ENCODE measurements around the gene MAPK8IP3. TPM values are rescaled to one million over a fixed set of nuclear protein-coding genes. Genes with fewer than 3 reads are reported as not detected.

MAPK8IP3 gene
- total RNA-seq, 2 experiments from 2014 or later: 101 to 108 TPM

DNA sequence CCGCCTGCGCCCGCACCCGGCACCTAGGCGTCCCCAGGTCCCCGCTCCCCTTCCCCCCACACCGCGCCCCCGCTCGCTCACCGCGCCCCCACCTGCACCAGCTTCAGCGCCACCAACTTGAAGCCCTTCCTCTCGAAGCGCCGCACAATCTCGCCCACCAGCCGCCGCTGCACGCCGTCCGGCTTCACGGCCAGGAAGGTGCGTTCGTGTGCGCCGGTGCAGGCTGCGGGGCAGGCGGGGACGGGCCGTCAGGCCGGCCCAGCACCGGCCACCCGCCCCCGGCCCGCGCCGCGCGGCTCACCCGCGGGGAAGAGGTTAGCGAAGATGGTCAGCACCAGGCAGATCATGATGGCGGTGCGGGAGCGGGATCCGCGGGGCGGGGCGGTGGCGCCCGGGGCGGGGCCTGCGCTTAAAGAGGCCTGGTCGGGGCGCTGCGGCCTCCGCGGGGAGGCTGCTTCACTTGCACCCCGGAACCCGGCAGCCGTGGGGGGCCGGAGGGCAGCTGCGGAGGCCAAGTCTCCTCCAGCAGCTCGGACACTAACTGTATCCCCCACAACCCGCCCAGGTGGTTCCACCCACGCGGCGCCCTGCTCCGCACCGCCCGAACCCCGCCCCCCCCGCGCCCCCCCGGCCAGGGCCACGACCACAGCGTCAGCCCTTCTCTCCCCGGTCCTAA lies 65.3 kb downstream of the MAPK8IP3 start, which contains the start of gene NME3:
Gene NME3, minus strand, starts transcription at position 356 of the 676 bp plus-strand sequence. Its CDS starts 9 bp downstream, at position 347.
- H3K4me3 Mint-ChIP-seq: peak within 1 kb of the TSS; percentile 86
- no peaks in the 10 kb centered on the region for H3K27me3 Mint-ChIP-seq
- H3K36me3 Mint-ChIP-seq (ENCODE audit: low read depth): peaks cover 16% of the 10 kb centered on the region
- H3K27ac Mint-ChIP-seq: peak within 1 kb of the TSS; percentile 93
- H3K4me1 Mint-ChIP-seq: peaks cover 13% of the 10 kb centered on the region
- CTCF ChIA-PET: interaction anchor here (1.0 to 2.4 kb wide), 3 partner anchors 11 to 233 kb away, joined by 3 to 14 read pairs (median 3); partner anchors contain the start of genes NUBP2 and SPSB3
- peak; percentile 76 for DNase-seq
- no peaks in the 10 kb centered on the region for H3K9me3 Mint-ChIP-seq
- POLR2A ChIA-PET: no interaction called here

DNA sequence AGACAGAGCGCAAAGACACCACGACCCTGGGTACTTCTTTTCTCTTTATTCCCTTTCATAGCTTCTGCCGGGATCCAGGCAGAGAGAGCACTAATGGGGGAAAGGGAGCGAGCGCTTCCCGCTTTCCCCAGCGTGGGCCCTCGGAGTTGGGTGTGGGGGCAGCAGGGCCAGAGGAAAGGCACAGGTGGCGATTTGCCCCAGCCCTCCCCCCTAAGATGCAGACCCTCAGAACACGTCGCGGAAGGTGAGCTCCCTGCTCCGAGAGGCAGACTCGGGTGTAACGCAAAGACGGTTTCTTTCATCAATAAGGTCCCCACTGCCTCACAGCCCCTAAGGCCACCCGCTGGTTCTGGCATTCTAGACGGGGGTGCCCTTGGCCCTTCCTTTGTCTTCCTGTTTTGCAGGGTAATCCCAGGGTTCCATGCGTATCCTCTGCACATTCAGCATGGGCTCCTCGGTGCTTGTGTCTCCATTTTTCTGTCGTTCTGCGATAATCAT lies 65.9 kb downstream of the MAPK8IP3 start:
- no peaks in the 10 kb centered on the region for H3K9me3 Mint-ChIP-seq
- DNase-seq: no peak
- H3K27ac Mint-ChIP-seq: peak overlapping the region; percentile 93
- H3K36me3 Mint-ChIP-seq (ENCODE audit: low read depth): peaks cover 19% of the 10 kb centered on the region
- H3K27me3 Mint-ChIP-seq: no peaks in the 10 kb centered on the region
- H3K4me1 Mint-ChIP-seq: peaks cover 13% of the 10 kb centered on the region
- peak overlapping the region; percentile 86 for H3K4me3 Mint-ChIP-seq
- POLR2A ChIA-PET: interaction anchor here (1.4 kb wide), 1 partner anchor 11 kb away, joined by 6 read pairs; the partner anchor contains the start of genes NUBP2 and SPSB3
- CTCF ChIA-PET: interaction anchor here (1.0 to 2.4 kb wide), 2 partner anchors 11 to 476 kb away, joined by 3 to 14 read pairs; partner anchors contain the start of genes NUBP2 and SPSB3

GRCh38 chr16:1772362-1772907 lies 66.4 kb downstream of the MAPK8IP3 start, which contains the start of gene EME2:
Gene EME2, plus strand, starts transcription at chr16:1772810. Its CDS starts 418 bp downstream, at chr16:1773228.
- Mint-ChIP-seq H3K27ac (peak within 1 kb of the TSS; percentile 96), H3K4me1 (peaks cover 13% of the 10 kb centered on the region), H3K4me3 (peak within 1 kb of the TSS; percentile 86), H3K9me3 (no peaks in the 10 kb centered on the region), H3K36me3 (ENCODE audit: low read depth) (peaks cover 19% of the 10 kb centered on the region), H3K27me3 (no peaks in the 10 kb centered on the region)
- POLR2A ChIA-PET: interaction anchor here (1.4 kb wide), 1 partner anchor 10 kb away, joined by 6 read pairs; the partner anchor contains the start of genes NUBP2 and SPSB3
- peak; percentile 59 for DNase-seq
- CTCF ChIA-PET: interaction anchor here (1.0 to 2.4 kb wide), 3 partner anchors 10 to 475 kb away, joined by 3 to 14 read pairs (median 8); partner anchors contain the start of genes MAPK8IP3, NUBP2 and SPSB3

- no peaks in the 10 kb centered on the region for H3K9me3 Mint-ChIP-seq
- H3K27ac Mint-ChIP-seq: peak within 1 kb of the TSS; percentile 96
- peak within 1 kb of the TSS; percentile 86 for H3K4me3 Mint-ChIP-seq
- peaks cover 15% of the 10 kb centered on the region for H3K36me3 Mint-ChIP-seq (ENCODE audit: low read depth)
- DNase-seq: peak; percentile 81
- ChIA-PET POLR2A (interaction anchor here (1.4 kb wide), 1 partner anchor 9 kb away, joined by 6 read pairs; the partner anchor contains the start of genes NUBP2 and SPSB3), CTCF (interaction anchor here (0.9 to 2.4 kb wide), 6 partner anchors 9 to 474 kb away, joined by 3 to 14 read pairs (median 4); partner anchors contain the start of genes MAPK8IP3, NUBP2 and SPSB3)
- no peaks in the 10 kb centered on the region for H3K27me3 Mint-ChIP-seq
- peaks cover 13% of the 10 kb centered on the region for H3K4me1 Mint-ChIP-seq
Observed at GRCh38 chr16:1772908-1773702, 67.1 kb downstream of the MAPK8IP3 start, which contains the start of gene MRPS34. Gene MRPS34, minus strand, starts transcription at chr16:1773134. Its CDS starts 15 bp downstream, at chr16:1773119.

GRCh38 chr16:1773703-1774447 lies 67.9 kb downstream of the MAPK8IP3 start:
- DNase-seq: peak; percentile 29
- H3K27ac Mint-ChIP-seq: peak overlapping the region; percentile 81
- H3K4me3 Mint-ChIP-seq: peak overlapping the region; percentile 86
- peaks cover 13% of the 10 kb centered on the region for H3K4me1 Mint-ChIP-seq
- H3K27me3 Mint-ChIP-seq: no peaks in the 10 kb centered on the region
- POLR2A ChIA-PET: interaction anchor here (1.2 kb wide), 1 partner anchor 9 kb away, joined by 5 read pairs; the partner anchor contains the start of genes NUBP2 and SPSB3
- CTCF ChIA-PET: interaction anchor here (0.6 to 1.7 kb wide), 7 partner anchors 9 to 162 kb away, joined by 3 to 6 read pairs (median 3); partner anchors contain the start of genes MAPK8IP3, NUBP2 and SPSB3
- H3K36me3 Mint-ChIP-seq (ENCODE audit: low read depth): peaks cover 14% of the 10 kb centered on the region
- no peaks in the 10 kb centered on the region for H3K9me3 Mint-ChIP-seq

- peaks cover 13% of the 10 kb centered on the region for H3K4me1 Mint-ChIP-seq
- peaks cover 14% of the 10 kb centered on the region for H3K36me3 Mint-ChIP-seq (ENCODE audit: low read depth)
- ChIA-PET CTCF (interaction anchor here (0.7 to 1.7 kb wide), 5 partner anchors 9 to 74 kb away, joined by 3 to 6 read pairs (median 4); partner anchors contain the start of genes MAPK8IP3, NUBP2 and SPSB3), POLR2A (interaction anchor here (1.2 kb wide), 1 partner anchor 8 kb away, joined by 5 read pairs; the partner anchor contains the start of genes NUBP2 and SPSB3)
- no peak for DNase-seq
- H3K4me3 Mint-ChIP-seq: peak overlapping the region; percentile 86
- no peak overlapping the region for H3K27ac Mint-ChIP-seq
- no peaks in the 10 kb centered on the region for H3K9me3 Mint-ChIP-seq
- H3K27me3 Mint-ChIP-seq: no peaks in the 10 kb centered on the region
Observed at GRCh38 chr16:1774448-1774780, 68.4 kb downstream of the MAPK8IP3 start.

DNA sequence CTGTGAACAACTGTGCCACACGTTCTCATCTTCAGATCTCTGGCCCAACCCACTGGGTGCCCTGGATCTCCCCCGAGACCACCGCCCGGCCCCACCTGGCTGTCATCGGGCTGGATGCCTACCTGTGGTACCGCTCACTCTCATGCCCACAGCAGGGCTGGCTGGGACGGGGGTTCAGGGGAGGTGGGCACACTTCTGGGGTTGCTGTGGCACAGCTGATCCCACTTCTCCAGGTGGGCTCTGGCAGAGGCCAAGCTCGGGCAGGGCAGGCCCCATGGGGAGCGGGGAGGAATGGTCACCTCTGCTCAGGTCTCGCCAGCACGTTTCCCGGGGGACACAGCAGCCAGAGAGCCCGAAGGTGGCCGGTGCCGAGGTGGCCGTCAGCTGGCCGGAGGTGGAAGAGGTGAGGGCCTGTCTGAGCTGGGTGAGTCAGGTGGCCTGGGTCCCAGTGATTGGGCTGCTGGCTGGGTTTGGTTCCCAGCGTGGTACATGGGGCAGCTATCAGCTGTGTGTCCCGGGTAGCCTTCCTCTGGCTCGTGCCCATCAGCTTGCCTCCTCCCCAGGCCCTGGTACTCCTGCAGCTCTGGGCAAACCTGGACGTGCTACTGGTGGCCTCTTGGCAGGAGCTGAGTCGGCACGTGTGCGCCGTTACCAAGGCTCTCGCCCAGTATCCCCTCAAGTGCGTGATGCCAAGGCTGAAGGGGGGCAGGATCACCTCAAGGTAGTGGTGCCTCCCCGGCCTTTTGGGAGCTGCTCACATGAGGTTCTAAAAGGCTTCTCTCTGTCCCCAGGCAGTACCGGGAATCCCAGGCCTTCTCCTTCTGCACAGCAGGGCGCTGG lies 69.2 kb downstream of the MAPK8IP3 start:
- no peak overlapping the region for H3K27ac Mint-ChIP-seq
- H3K27me3 Mint-ChIP-seq: no peaks in the 10 kb centered on the region
- peak overlapping the region; percentile 86 for H3K4me3 Mint-ChIP-seq
- no peaks in the 10 kb centered on the region for H3K9me3 Mint-ChIP-seq
- H3K36me3 Mint-ChIP-seq (ENCODE audit: low read depth): peaks cover 11% of the 10 kb centered on the region
- peaks cover 10% of the 10 kb centered on the region for H3K4me1 Mint-ChIP-seq
- ChIA-PET CTCF (interaction anchor here (1.0 to 1.7 kb wide), 5 partner anchors 8 to 69 kb away, joined by 3 to 6 read pairs (median 4); partner anchors contain the start of genes MAPK8IP3, NUBP2 and SPSB3), POLR2A (interaction anchor here (1.2 kb wide), 1 partner anchor 7 kb away, joined by 5 read pairs; the partner anchor contains the start of genes NUBP2 and SPSB3)
- no peak for DNase-seq

- Mint-ChIP-seq H3K4me3 (no peak overlapping the region), H3K36me3 (ENCODE audit: low read depth) (peaks cover 11% of the 10 kb centered on the region), H3K9me3 (no peaks in the 10 kb centered on the region), H3K4me1 (peaks cover 11% of the 10 kb centered on the region), H3K27me3 (no peaks in the 10 kb centered on the region), H3K27ac (peak overlapping the region; percentile 25)
- POLR2A ChIA-PET: no interaction called here
- DNase-seq: no peak
- CTCF ChIA-PET: interaction anchor here (1.0 to 1.3 kb wide), 2 partner anchors 12 to 70 kb away, joined by 3 to 4 read pairs; partner anchors contain the start of gene MAPK8IP3
Observed at GRCh38 chr16:1775846-1776671, 70.1 kb downstream of the MAPK8IP3 start.

DNA sequence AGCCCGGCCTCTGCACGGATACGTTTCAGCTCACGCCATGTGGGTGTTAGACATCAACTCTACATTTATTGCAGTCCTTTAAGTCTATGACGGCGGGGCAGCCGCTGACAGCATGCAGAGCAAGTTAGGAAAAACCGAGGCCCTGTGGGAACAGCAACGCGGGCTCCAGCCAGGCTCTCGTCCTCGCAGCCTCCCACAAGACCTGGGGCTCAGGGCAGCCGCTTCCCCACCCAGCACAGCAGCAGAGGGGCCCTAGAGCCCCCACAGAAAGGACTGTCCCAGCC lies 70.6 kb downstream of the MAPK8IP3 start:
- H3K27ac Mint-ChIP-seq: peak overlapping the region; percentile 25
- CTCF ChIA-PET: no interaction called here

DNA sequence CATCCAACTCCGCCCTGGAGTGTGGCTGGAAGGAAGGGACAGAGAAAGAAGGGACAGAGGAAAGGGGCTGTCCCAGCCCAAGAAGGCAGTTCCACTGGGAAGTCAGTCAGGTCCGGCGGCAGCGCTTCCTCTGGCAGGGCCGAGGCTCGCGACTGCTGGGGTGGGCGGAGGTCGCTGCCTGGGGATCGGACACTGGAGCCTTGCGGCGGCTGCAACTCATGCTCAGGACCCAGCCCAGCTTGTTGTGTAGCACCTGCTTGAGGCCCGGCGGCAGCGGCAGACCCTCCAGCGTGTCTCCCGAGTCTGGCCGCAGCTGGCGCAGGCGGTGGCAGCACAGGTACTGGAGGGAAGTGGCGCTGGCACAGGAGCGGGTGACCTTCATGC lies 71.0 kb downstream of the MAPK8IP3 start:
- H3K4me3 Mint-ChIP-seq: no peak overlapping the region
- no peak for DNase-seq
- H3K27ac Mint-ChIP-seq: no peak overlapping the region
- peaks cover 10% of the 10 kb centered on the region for H3K36me3 Mint-ChIP-seq (ENCODE audit: low read depth)
- no peaks in the 10 kb centered on the region for H3K27me3 Mint-ChIP-seq
- POLR2A ChIA-PET: no interaction called here
- peaks cover 20% of the 10 kb centered on the region for H3K4me1 Mint-ChIP-seq
- CTCF ChIA-PET: no interaction called here
- no peaks in the 10 kb centered on the region for H3K9me3 Mint-ChIP-seq

More for the DNA sequence above, 70.6 kb downstream of the MAPK8IP3 start:
- Mint-ChIP-seq H3K27me3 (no peaks in the 10 kb centered on the region), H3K9me3 (no peaks in the 10 kb centered on the region), H3K36me3 (ENCODE audit: low read depth) (peaks cover 11% of the 10 kb centered on the region), H3K4me1 (peaks cover 17% of the 10 kb centered on the region), H3K4me3 (no peak overlapping the region)
- no peak for DNase-seq
- POLR2A ChIA-PET: no interaction called here

Data from activated CD4-positive, alpha-beta T cell treated with anti-CD3 and anti-CD28 coated beads, Interleukin-2, amount 10 ng/mL, durations not matched to agents 7 days and 5 days (primary cell).